ENCODE data around the gene IGFBP7. TPM values are rescaled to one million over a fixed set of nuclear protein-coding genes. Genes with fewer than 3 reads are reported as not detected.

Gene IGFBP7
- total RNA-seq, 1 donor from 2014 or later: 716 TPM

DNA sequence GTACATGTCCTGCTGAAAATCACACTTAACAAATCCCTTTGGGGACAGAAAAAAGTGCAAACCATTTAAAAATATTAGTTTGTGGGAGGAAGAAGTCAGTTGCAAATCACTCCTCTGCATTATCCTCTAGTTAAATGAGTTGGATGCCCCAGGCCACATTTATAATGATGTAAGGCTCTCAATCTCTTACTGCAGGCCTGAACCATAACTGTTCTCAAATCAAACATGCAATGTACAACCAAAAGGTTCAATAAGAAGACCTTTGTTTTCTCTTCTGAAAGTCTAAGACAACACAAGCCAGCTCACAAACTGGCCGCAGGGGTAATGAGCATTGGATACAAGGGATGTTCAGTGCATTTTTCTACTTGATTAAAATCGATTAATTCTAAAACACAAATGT is 39.7 kb downstream of the IGFBP7 start:
- H3K4me3 ChIP-seq: no peak overlapping the region
- no peaks in the 10 kb centered on the region for H3K36me3 ChIP-seq
- no peak for DNase-seq (ENCODE audit: extremely low spot score in 2 of 2)
- intact Hi-C loops (cut with DNase I): no loop called here
- no peak overlapping the region for H3K27ac ChIP-seq
- H3K4me1 ChIP-seq: peaks cover 23% of the 10 kb centered on the region
- H3K9me3 ChIP-seq: no peaks in the 10 kb centered on the region
- TF ChIP-seq POLR2A (IDR thresholded peaks at IDR 0.05): no peak
- no peaks in the 10 kb centered on the region for H3K27me3 ChIP-seq

DNA sequence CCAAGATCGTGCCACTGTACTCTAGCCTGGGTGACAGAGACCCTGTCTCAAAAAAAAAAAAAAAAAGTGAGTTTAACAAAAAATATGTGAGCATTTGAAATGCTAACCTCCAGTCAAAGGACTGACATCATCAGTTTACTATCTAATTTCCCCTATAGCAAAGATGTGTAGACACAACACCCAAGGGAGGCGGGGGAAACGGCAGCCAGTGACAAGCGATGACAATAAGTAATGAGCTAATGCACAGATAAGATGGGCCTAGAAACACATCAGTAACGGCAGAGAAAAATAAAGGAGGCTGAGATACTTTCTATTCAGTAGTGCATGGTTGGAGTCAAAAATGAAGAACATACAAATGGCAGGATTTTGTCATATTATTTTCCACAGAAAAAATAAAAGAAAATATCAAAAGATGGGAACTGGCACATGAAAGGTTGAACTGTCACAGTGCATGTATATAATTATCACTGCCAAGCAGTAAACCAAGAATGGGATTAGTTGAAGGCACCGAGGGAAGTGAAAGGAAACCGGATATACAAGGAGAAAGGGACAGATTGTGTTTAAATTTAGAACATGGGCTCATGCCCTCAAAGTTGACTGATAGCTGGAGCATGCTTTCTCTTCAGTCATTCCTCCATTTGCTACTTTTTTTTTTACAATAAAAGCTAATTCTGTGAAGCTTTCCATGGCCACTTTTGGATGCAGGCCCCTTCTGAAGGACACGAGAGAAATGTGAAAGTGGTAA is 41.8 kb downstream of the IGFBP7 start:
- no peak for TF ChIP-seq POLR2AphosphoS5 (IDR thresholded peaks at IDR 0.05; ENCODE audit: insufficient read depth in 1 of 2, low read depth in 1 of 2)
- no peak for TF ChIP-seq POLR2A (IDR thresholded peaks at IDR 0.05)
- TF ChIP-seq, protein P1, sequence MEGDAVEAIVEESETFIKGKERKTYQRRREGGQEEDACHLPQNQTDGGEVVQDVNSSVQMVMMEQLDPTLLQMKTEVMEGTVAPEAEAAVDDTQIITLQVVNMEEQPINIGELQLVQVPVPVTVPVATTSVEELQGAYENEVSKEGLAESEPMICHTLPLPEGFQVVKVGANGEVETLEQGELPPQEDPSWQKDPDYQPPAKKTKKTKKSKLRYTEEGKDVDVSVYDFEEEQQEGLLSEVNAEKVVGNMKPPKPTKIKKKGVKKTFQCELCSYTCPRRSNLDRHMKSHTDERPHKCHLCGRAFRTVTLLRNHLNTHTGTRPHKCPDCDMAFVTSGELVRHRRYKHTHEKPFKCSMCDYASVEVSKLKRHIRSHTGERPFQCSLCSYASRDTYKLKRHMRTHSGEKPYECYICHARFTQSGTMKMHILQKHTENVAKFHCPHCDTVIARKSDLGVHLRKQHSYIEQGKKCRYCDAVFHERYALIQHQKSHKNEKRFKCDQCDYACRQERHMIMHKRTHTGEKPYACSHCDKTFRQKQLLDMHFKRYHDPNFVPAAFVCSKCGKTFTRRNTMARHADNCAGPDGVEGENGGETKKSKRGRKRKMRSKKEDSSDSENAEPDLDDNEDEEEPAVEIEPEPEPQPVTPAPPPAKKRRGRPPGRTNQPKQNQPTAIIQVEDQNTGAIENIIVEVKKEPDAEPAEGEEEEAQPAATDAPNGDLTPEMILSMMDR (IDR thresholded peaks at IDR 0.05): no peak
- peaks cover 19% of the 10 kb centered on the region for H3K4me1 ChIP-seq
- no peak overlapping the region for H3K4me3 ChIP-seq
- DNase-seq (ENCODE audit: extremely low spot score in 2 of 2): no peak
- no peaks in the 10 kb centered on the region for H3K36me3 ChIP-seq
- H3K27ac ChIP-seq: no peak overlapping the region
- no peaks in the 10 kb centered on the region for H3K9me3 ChIP-seq
- H3K27me3 ChIP-seq: no peaks in the 10 kb centered on the region
- intact Hi-C loops (cut with DNase I): no loop called here

DNA sequence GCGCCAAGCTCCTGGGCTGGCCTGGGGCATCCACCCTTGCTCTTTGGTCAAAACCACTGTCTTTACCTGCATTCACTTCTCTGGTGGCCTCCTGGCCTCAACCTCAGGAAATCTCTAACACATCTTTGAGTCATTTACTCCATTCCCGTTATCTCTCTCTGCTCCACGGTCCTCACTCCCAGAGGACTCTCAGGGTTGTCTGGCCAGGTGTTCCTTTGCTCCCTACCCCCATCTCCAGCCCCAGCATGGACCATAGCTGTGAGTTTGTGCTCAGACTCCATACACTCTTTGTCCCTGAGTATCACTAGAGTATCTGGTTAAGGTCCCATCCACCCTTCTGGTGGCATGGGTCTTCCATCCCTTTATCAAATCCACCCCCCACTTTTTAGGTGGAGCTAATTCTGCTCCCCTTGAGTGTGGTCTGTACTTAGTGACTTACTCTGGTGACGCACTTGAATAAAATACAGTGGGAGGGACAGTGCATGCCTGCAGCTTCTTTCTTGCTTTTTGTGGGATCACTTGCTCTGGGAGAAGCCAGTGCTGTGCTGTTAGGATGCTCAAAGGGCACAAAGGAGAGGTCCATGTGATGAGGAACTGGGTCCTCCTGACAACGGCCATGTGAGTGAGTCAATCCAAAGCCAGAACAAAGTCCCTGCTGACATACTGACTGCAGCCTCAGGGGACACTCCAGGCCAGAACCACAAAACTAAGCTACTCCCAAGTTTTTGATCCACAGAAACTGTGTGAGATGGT is 44.3 kb downstream of the IGFBP7 start:
- no peaks in the 10 kb centered on the region for H3K36me3 ChIP-seq
- H3K27me3 ChIP-seq: no peaks in the 10 kb centered on the region
- no peaks in the 10 kb centered on the region for H3K9me3 ChIP-seq
- intact Hi-C loops (cut with DNase I): no loop called here
- H3K4me1 ChIP-seq: peaks cover 19% of the 10 kb centered on the region
- peak overlapping the region; percentile 64 for H3K27ac ChIP-seq
- TF ChIP-seq POLR2A (IDR thresholded peaks at IDR 0.05) (no peak), POLR2AphosphoS5 (IDR thresholded peaks at IDR 0.05; ENCODE audit: insufficient read depth in 1 of 2, low read depth in 1 of 2) (no peak)
- TF ChIP-seq, protein P1 (IDR thresholded peaks at IDR 0.05): no peak
- no peak for DNase-seq (ENCODE audit: extremely low spot score in 2 of 2)
- H3K4me3 ChIP-seq: peak overlapping the region in 1 of 2 donors; percentile 10

DNA sequence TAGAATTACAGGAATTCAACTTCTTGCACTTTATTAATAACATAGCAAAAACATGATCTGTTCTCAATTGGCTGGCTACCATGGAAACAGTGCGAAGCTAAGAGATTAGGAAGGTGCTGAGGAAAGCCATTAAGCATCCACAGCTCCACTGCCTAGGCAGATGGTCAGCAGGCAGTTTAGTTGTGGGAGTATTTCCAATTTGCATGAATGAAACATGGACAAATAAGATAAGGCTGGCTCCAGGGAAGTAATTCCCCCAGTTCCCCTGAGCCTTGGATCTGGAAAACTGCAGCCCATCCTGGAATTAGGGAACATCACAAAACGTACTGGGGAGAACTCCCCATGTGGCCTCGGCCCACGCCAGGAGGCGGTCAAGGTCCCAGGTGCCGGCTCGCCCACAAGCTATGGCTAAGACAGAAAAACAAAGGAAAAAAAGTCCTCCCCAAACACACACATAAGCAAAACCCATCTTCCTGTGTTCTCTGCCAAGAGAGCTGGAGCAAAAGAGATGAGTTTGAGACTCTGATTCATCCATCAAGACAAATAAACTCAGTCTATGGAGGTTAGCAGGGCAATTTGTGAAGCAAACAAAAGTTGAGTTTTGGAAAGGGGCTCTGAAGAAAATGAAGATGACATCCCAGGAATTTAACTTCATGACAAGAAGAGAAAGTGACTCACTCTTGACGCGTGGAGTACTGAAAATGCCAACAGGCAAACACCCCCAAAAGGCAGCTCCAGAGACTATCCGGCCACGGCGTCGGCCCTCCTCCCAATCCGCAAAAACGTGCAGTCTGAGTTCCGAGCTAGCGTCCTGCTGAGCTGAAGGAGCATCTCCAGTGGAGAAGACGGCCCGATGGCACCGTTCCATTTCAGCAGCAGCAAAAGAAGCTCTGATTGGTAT is 45.1 kb downstream of the IGFBP7 start:
- no peaks in the 10 kb centered on the region for H3K9me3 ChIP-seq
- TF ChIP-seq POLR2AphosphoS5 (IDR thresholded peaks at IDR 0.05; ENCODE audit: insufficient read depth in 1 of 2, low read depth in 1 of 2) (peak in 1 of 2 donors; percentile 46), POLR2A (IDR thresholded peaks at IDR 0.05) (no peak)
- H3K4me3 ChIP-seq: peak overlapping the region in 1 of 2 donors; percentile 10
- no peaks in the 10 kb centered on the region for H3K36me3 ChIP-seq
- no peaks in the 10 kb centered on the region for H3K27me3 ChIP-seq
- H3K4me1 ChIP-seq: peaks cover 19% of the 10 kb centered on the region
- intact Hi-C loops (cut with DNase I): no loop called here
- peak overlapping the region; percentile 64 for H3K27ac ChIP-seq
- DNase-seq (ENCODE audit: extremely low spot score in 2 of 2): no peak

DNA sequence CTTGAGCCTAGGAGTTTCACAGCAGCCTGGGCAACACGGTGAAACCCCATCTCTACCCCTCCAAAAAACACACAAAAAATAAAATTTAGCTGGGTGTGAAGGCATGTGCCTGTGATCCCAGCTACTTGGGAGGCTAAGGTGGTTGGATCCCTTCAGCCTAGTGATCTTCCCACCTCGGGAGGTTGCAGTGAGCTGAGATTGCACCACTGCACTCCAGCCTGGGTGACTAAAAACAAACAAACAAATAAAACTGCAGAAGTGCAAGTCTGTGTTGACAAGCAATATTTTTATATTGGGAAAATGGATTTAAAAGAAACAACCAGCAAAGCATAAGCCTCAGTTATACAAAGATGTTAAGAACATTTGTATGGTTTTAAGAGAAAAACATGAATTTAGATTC is 46.1 kb downstream of the IGFBP7 start:
- intact Hi-C loops (cut with DNase I): no loop called here
- Histone ChIP-seq H3K27ac (peak overlapping the region; percentile 64), H3K36me3 (no peaks in the 10 kb centered on the region), H3K4me1 (peaks cover 19% of the 10 kb centered on the region), H3K4me3 (no peak overlapping the region), H3K27me3 (no peaks in the 10 kb centered on the region), H3K9me3 (no peaks in the 10 kb centered on the region)
- no peak for DNase-seq (ENCODE audit: extremely low spot score in 2 of 2)
- TF ChIP-seq, protein P1 (IDR thresholded peaks at IDR 0.05): no peak
- TF ChIP-seq POLR2A (IDR thresholded peaks at IDR 0.05): no peak
- TF ChIP-seq POLR2AphosphoS5 (IDR thresholded peaks at IDR 0.05; ENCODE audit: insufficient read depth in 1 of 2, low read depth in 1 of 2): no peak

Data from vagina (tissue), 2 donors.